Calu3 (cell line): ENCODE results near the gene FBH1. TPM values are rescaled to one million over a fixed set of nuclear protein-coding genes. Genes with fewer than 3 reads are reported as not detected.

Experiments used
- BruUV-seq: library from RNA; stranded (reverse); fragments of 400-500 nt; replicated peaks from 2 replicates; lab custom pipeline; 2021; lab: Mats Ljungman, UMichigan
- CTCF ChIA-PET: fragments of 300-600 bp; sonication (Branson Sonifier 250); formaldehyde crosslinking; loops from one replicate; lab custom pipeline; 2022; ENCODE audit warnings: antibody characterized with exemption; lab: Charles Lee
- DNase-seq: peaks from one replicate; pipeline ENCODE4 v3.0.0; 2022
- H3K27ac Mint-ChIP-seq: one replicate; pipeline ENCODE4 v1.8.0; 2022; ENCODE audit warnings: mixed read lengths; ENCODE audit not compliant: unreplicated experiment
- H3K27me3 Mint-ChIP-seq: one replicate; pipeline ENCODE4 v1.8.0; 2022; ENCODE audit warnings: mixed read lengths; ENCODE audit not compliant: unreplicated experiment
- H3K36me3 Mint-ChIP-seq: one replicate; pipeline ENCODE4 v1.8.0; 2022; ENCODE audit warnings: mild to moderate bottlenecking, moderate library complexity, mixed read lengths; ENCODE audit not compliant: insufficient read depth, unreplicated experiment
- H3K4me1 Mint-ChIP-seq: one replicate; pipeline ENCODE4 v1.8.0; 2022; ENCODE audit warnings: mild to moderate bottlenecking, low read depth, mixed read lengths; ENCODE audit not compliant: unreplicated experiment
- H3K4me3 Mint-ChIP-seq: one replicate; pipeline ENCODE4 v1.8.0; 2022; ENCODE audit warnings: mild to moderate bottlenecking, low read depth, moderate library complexity, mixed read lengths; ENCODE audit not compliant: unreplicated experiment
- H3K9me3 Mint-ChIP-seq: one replicate; pipeline ENCODE4 v1.8.0; 2022; ENCODE audit warnings: low read depth, mixed read lengths; ENCODE audit not compliant: unreplicated experiment
- CTCF ChIP-seq: fragments of 200-600 bp; IDR thresholded peaks from one replicate; pipeline ENCODE4 v1.8.0; 2022; ENCODE audit warnings: antibody characterized with exemption; ENCODE audit not compliant: unreplicated experiment
- intact Hi-C: fragments of 100-400 bp; cut with micrococcal nuclease; formaldehyde crosslinking; loops from one replicate; pipeline ENCODE4 v1.10.0; 2022; ENCODE audit not compliant: unreplicated experiment
- total RNA-seq: library from RNA; stranded (reverse); gene quantifications from 2 replicates; pipeline ENCODE4 v1.2.3, GENCODE V29; 2022

The FBH1 gene
- total RNA-seq, 1 experiment from 2014 or later: 79.4 TPM

GRCh38 chr10:5893321-5893720 lies 3.3 kb downstream of the FBH1 start:
- Mint-ChIP-seq H3K9me3 (peaks cover 13% of the 10 kb centered on the region), H3K27me3 (no peaks in the 10 kb centered on the region), H3K27ac (no peak overlapping the region), H3K36me3 (peaks cover 51% of the 10 kb centered on the region), H3K4me3 (no peak overlapping the region), H3K4me1 (peaks cover 34% of the 10 kb centered on the region)
- no TSS peak for BruUV-seq
- no peak for TF ChIP-seq CTCF
- no peak for DNase-seq
- intact Hi-C loops: no loop called here
- CTCF ChIA-PET: no interaction called here

- DNase-seq: no peak
- H3K4me3 Mint-ChIP-seq: no peak overlapping the region
- peaks cover 13% of the 10 kb centered on the region for H3K9me3 Mint-ChIP-seq
- no peak for TF ChIP-seq CTCF
- peaks cover 29% of the 10 kb centered on the region for H3K4me1 Mint-ChIP-seq
- intact Hi-C loops: no loop called here
- no peaks in the 10 kb centered on the region for H3K27me3 Mint-ChIP-seq
- peaks cover 45% of the 10 kb centered on the region for H3K36me3 Mint-ChIP-seq
- CTCF ChIA-PET: no interaction called here
- no peak overlapping the region for H3K27ac Mint-ChIP-seq
- no TSS peak for BruUV-seq
These were observed 4.4 kb downstream of the FBH1 start for GRCh38 chr10:5894403-5894802.

GRCh38 chr10:5894873-5895272 lies 4.8 kb downstream of the FBH1 start:
- BruUV-seq: no TSS peak
- Mint-ChIP-seq H3K4me1 (peaks cover 29% of the 10 kb centered on the region), H3K9me3 (peaks cover 13% of the 10 kb centered on the region), H3K27me3 (no peaks in the 10 kb centered on the region), H3K4me3 (no peak overlapping the region), H3K36me3 (peaks cover 40% of the 10 kb centered on the region), H3K27ac (no peak overlapping the region)
- no peak for DNase-seq
- CTCF ChIA-PET: no interaction called here
- no peak for TF ChIP-seq CTCF
- intact Hi-C loops: no loop called here

- H3K27me3 Mint-ChIP-seq: no peaks in the 10 kb centered on the region
- H3K4me1 Mint-ChIP-seq: peaks cover 29% of the 10 kb centered on the region
- intact Hi-C loops: no loop called here
- no peak for DNase-seq
- H3K9me3 Mint-ChIP-seq: peaks cover 13% of the 10 kb centered on the region
- no peak for TF ChIP-seq CTCF
- H3K4me3 Mint-ChIP-seq: no peak overlapping the region
- H3K36me3 Mint-ChIP-seq: peaks cover 36% of the 10 kb centered on the region
- CTCF ChIA-PET: no interaction called here
- BruUV-seq: no TSS peak
- H3K27ac Mint-ChIP-seq: no peak overlapping the region
These were observed 5.3 kb downstream of the FBH1 start for GRCh38 chr10:5895365-5895764.
